ENCODE data around the gene MED10.
"Not testable (repeated sequence)": the region's sequence is repeated elsewhere in the genome, so short reads cannot be mapped to it uniquely, and the experiment has no call there.

MED10 gene

DNA sequence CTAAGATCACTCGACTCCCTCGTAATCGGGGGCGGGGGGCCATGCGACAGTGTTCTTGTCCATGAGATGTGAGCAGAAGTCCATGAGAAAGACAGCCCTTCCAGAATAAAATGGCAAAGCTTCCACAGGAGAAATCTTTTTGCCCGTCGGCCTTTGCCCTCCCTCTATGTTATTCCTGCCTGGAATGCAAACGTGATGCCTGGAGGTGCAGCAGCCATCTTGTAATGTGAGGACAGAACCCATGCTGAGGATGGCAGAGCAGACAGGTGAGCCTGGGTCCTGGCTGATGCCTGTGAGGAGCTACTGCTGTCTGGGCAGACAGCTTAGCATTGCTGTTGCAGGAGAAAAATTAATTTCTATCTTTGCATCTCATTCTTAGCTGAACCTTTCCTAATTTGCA, 17.2 kb downstream of the MED10 start:
- no peak overlapping the region for H3K27ac ChIP-seq
- no peak for TF ChIP-seq CTCF (conservative IDR thresholded peaks at IDR 0.05)

DNA sequence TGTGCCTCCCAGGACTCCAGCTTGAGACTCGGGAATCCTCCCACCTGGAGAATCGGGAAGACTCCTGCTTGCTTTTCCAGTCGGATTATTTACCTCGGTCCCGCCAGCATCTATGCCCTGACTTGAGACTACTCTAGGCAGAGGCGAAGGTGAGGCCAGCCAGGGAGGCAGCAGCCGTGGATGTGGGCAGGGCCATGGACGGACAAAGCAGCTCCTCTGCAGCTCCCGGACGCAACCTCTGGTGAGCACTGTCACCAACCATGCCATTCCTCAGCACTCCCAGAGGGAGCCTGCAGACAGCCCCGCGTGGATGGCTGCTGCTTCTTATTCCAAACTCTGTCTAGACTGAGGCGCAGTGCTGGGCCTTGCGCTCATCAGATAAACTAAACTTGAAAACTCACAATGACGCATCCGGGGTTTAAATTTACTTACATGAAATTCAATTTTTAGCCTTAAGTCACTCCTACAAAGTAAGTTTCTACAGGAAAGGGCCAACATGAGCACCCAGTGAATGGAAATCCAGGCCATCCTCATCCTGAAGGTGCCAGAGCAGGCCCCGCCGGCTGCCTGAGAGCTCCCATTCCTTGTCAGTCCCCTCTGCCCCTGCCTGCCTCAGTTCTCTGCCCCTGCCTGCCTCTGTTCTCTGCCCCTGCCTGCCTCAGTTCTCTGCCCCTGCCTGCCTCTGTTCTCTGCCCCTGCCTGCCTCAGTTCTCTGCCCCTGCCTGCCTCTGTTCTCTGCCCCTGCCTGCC, 17.8 kb downstream of the MED10 start:
- no peak for TF ChIP-seq CTCF (conservative IDR thresholded peaks at IDR 0.05)
- peak overlapping the region; percentile 24; the same call in 1 of the 2 replicates for H3K27ac ChIP-seq

DNA sequence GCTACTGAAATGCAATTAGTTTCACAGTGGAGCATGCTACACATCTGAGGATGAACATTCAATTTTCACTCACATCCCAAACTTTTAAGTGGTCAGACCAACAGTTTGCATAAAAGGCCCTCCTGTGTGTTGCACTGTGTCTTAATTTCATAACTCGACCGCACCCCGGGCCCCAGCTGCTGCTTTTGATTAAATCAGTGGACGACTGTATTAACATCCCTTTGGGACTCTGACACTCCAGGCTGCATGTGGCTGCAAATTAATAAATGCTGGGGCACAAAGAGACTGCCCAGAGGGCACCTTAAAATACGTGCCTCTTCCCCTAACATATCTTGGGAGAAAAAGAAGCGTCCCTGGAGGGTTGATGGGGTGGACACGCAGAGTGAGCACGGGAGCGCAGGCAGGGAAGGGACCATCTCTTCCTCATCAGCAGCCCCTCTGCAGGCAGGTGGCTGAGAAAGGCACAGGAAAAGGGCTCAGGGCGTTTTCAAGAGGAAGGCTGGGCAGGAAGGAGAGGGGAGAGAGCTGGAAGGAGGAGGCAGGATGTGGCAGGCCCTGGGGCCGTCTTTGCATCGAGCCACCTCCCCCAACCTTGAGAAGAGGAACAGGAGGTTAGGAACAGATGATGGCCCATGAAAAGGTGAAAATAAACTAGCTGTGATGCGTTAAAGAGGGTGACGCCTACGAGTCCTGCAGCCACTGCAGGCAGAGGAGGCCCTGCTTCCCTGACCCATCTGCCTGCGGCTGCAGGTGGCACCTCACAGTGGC, 18.6 kb downstream of the MED10 start:
- TF ChIP-seq CTCF (conservative IDR thresholded peaks at IDR 0.05), result no peak
- peak overlapping the region; percentile 24 for H3K27ac ChIP-seq

DNA sequence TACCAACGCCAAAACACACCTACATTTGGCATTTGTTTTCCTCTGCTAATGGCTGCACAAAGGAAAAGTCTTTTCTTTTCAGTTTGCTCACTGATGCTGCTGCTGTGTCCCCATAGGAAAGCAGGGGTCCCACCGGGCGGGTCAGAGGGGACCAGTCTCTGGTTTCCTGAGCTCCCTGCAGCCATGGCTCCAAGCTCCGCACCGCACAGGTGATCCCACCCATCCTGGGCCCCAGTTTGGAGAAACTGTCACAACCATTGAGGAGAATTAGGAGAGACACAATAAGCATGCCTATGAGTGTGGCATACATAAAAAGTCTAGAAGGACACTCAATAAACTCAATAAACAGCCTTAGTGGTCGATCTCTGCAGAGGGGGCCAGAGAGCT, 19.9 kb downstream of the MED10 start:
- H3K27ac ChIP-seq, result no peak overlapping the region
- no peak for TF ChIP-seq CTCF (conservative IDR thresholded peaks at IDR 0.05)

GRCh38 chr5:6357817-6358433, 20.4 kb downstream of the MED10 start:
- H3K27ac ChIP-seq, result not testable (repeated sequence)

- TF ChIP-seq CTCF (conservative IDR thresholded peaks at IDR 0.05), result no peak
Observed at GRCh38 chr5:6356578-6357164, 21.7 kb downstream of the MED10 start.

GRCh38 chr5:6355294-6355693, 23.1 kb downstream of the MED10 start:
- H3K27ac ChIP-seq, result no peak overlapping the region
- TF ChIP-seq CTCF (conservative IDR thresholded peaks at IDR 0.05), result no peak

More at GRCh38 chr5:6356578-6357164, 21.7 kb downstream of the MED10 start:
- no peak overlapping the region for H3K27ac ChIP-seq

Data from VCaP (cell line).